ENCODE results near the gene DTX2. TPM values are rescaled to one million over a fixed set of nuclear protein-coding genes. Genes with fewer than 3 reads are reported as not detected.

The DTX2 gene
- 10 to 100 TPM; 30.7 to 33.4 TPM for total RNA-seq

DNA sequence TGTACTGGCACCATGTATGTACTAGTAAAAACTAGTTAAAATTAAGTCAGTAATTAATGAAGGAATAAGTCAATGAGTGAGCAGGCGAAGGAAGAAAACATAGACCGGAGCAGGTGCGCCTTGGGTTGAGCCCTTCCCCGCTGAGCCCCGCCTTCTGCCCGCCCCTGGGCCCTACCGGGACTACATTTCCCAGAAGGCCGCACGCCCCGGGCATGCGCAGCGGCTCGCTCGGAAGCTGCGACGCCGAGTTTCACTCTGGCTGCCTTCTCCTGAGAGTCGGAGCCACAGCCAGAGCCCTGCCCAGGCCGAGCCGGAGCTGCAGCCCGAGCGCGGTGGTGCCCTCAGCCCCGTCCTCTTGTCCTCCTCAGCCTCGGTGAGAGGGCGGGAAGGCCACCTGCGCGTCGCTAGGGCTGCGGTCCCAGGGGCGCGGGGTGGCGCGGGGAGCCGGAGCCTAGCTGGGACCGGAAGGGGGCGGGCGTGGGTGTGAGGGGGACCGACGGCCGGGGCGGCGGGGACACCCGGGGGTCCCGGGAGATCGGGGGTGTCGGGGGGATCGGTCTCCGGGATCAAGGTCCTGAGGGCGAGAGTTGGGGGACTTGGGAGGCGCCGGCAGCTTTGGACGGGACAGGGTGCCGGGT, at the start of gene DTX2:
Gene DTX2 (plus strand): TSS at position 246 of the 638 bp plus-strand sequence. CDS start 18,801 bp downstream, outside the sequence.

GRCh38 chr7:76424413-76425111, 36.9 kb upstream of the DTX2 start, which contains the start of gene ZP3:
Gene ZP3, plus strand, starts transcription at chr7:76424950. Its CDS starts 15 bp downstream, at chr7:76424965.

GRCh38 chr7:76509931-76510877, 48.7 kb downstream of the DTX2 start, which contains the start of gene UPK3B:
Gene UPK3B, plus strand, starts transcription at chr7:76510552. Its CDS starts 101 bp downstream, at chr7:76510653.

DNA sequence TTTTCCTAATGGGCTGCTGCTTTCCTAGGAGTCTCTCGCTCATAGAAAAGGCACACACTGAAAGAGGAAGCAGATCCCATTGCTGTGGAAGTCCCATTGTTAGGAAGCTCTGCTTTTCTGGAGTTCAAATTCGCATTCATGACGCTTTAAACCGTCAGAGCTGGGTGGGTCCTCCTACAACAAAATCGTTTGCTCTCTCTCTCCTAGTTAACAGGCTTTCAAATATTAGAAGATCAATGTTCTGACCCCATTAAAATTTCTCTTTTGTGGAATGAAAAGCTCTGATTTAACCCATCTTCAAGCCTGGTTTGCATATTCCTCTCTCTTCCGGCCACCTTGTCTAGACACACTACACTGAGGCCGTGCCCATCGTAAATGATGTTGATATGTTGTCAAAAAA, 81.7 kb downstream of the DTX2 start, which contains the start of gene SPDYE16:
Gene SPDYE16 (minus strand): TSS at position 101 of the 400 bp plus-strand sequence. CDS start 1,838 bp downstream, outside the sequence.

Other genes starting within 250 kb of the DTX2 start
- 10 to 100 TPM; 28.9 to 34.0 TPM for gene HSPB1, start 159.0 kb upstream of the DTX2 start, total RNA-seq
- 10 to 100 TPM; 62.1 to 62.5 TPM for gene YWHAG, start 102.7 kb upstream of the DTX2 start, total RNA-seq
- gene SSC4D, start 52.0 kb upstream of the DTX2 start, total RNA-seq = under 1 TPM; 0.23 to 0.31 TPM
- 1 to 10 TPM; 6.7 to 8.0 TPM for gene ZP3, start 36.8 kb upstream of the DTX2 start, total RNA-seq
- gene UPK3B, start 48.8 kb downstream of the DTX2 start, total RNA-seq = 1 to 10 TPM in 1 of 2 experiments, under 1 TPM in 1; 0.75 to 1.2 TPM
- under 1 TPM; 0.36 to 0.53 TPM for gene SPDYE16, start 81.6 kb downstream of the DTX2 start, total RNA-seq
- 10 to 100 TPM; 17.8 to 18.2 TPM for gene POMZP3, start 165.6 kb downstream of the DTX2 start, total RNA-seq

All from activated naive CD4-positive, alpha-beta T cell treated with anti-CD3 and anti-CD28 coated beads, Interleukin-2, amount 10 ng/mL, durations not matched to agents 5 hours and 36 hours (primary cell).